GM20431 (cell line): ENCODE data around the gene PSMB11.

ENCODE experiments used
- in situ Hi-C: fragments of 300-500 bp; cut with MseI, MboI; formaldehyde crosslinking; loops from one replicate; pipeline ENCODE4 v1.15.0; 2020; ENCODE audit warnings: low sequenced_read_pairs; ENCODE audit not compliant: unreplicated experiment

PSMB11 gene

GRCh38 chr14:23056145-23056955, 14.3 kb downstream of the PSMB11 start:
- in situ Hi-C loops = loop anchor here (10.0 kb wide), 1 partner anchor 62 kb away; no protein-coding TSS in a partner anchor

- in situ Hi-C loops = loop anchor here (10.0 kb wide), 1 partner anchor 62 kb away; no protein-coding TSS in a partner anchor
Measured at GRCh38 chr14:23056956-23057756, 15.1 kb downstream of the PSMB11 start, which contains the start of gene CDH24. TSS of gene CDH24 (minus strand) at chr14:23057520. CDS start at chr14:23055733, 1,787 bp downstream.

- in situ Hi-C loops = loop anchor here (10.0 kb wide), 1 partner anchor 63 kb away; no protein-coding TSS in a partner anchor
Measured at GRCh38 chr14:23057757-23058653, 16.0 kb downstream of the PSMB11 start.

- in situ Hi-C loops = loop anchor here (10.0 kb wide), 1 partner anchor 64 kb away; no protein-coding TSS in a partner anchor
Measured at GRCh38 chr14:23058654-23059504, 16.9 kb downstream of the PSMB11 start.

GRCh38 chr14:23060536-23061260, 18.7 kb downstream of the PSMB11 start:
- in situ Hi-C loops = no loop called here

GRCh38 chr14:23062002-23062401, 20.0 kb downstream of the PSMB11 start:
- in situ Hi-C loops = no loop called here

- in situ Hi-C loops = no loop called here
Measured at GRCh38 chr14:23063601-23064000, 21.6 kb downstream of the PSMB11 start.

GRCh38 chr14:23066368-23066767, 24.4 kb downstream of the PSMB11 start:
- in situ Hi-C loops = no loop called here

- in situ Hi-C loops = no loop called here
Measured at GRCh38 chr14:23066855-23067744, 25.1 kb downstream of the PSMB11 start.

- in situ Hi-C loops = no loop called here
Measured at GRCh38 chr14:23067847-23068788, 26.1 kb downstream of the PSMB11 start.

- in situ Hi-C loops = no loop called here
Measured at GRCh38 chr14:23068789-23069412, 26.9 kb downstream of the PSMB11 start.

- in situ Hi-C loops = no loop called here
Measured at GRCh38 chr14:23069413-23069806, 27.4 kb downstream of the PSMB11 start.

GRCh38 chr14:23070262-23071129, 28.5 kb downstream of the PSMB11 start:
- in situ Hi-C loops = no loop called here

- in situ Hi-C loops = no loop called here
Measured at GRCh38 chr14:23071244-23071920, 29.4 kb downstream of the PSMB11 start.
